BJ (cell line): ENCODE results near the gene IRX2. TPM values are rescaled to one million over a fixed set of nuclear protein-coding genes. Genes with fewer than 3 reads are reported as not detected.

Experiments
- CTCF ChIA-PET: fragments of 350-600 bp; formaldehyde crosslinking; extraction: SDS; loops from one replicate; lab custom pipeline; 2021; ENCODE audit warnings: antibody characterized with exemption, inconsistent platforms; lab: Yijun Ruan, JAX
- POLR2A ChIA-PET: fragments of 300-600 bp; sonication (Branson Sonifier 250); formaldehyde crosslinking; extraction: SDS; loops from one replicate; lab custom pipeline; 2021; ENCODE audit warnings: antibody characterized with exemption; lab: Charles Lee
- DNase-seq: peaks from one replicate; pipeline ENCODE4 v3.0.0-alpha.2; 2011; ENCODE audit warnings: low read depth
- H3K27me3 ChIP-seq: 2 replicates; pipeline ENCODE4 v1.6.0; 2011; ENCODE audit warnings: low read length; ENCODE audit not compliant: control insufficient read depth, insufficient read depth
- H3K36me3 ChIP-seq: 2 replicates; pipeline ENCODE4 v1.5.1; 2011; ENCODE audit warnings: low read length; ENCODE audit not compliant: control insufficient read depth, insufficient read depth
- H3K4me3 ChIP-seq: 2 replicates; pipeline ENCODE4 v1.5.1; 2011; ENCODE audit warnings: low read depth, mild to moderate bottlenecking, control low read depth, low read length
- polyA plus RNA-seq: library from polyadenylated mRNA; depleted of rRNA; stranded (reverse); fragments of >200 nt; gene quantifications from 2 replicates; pipeline ENCODE4 v1.2.3, GENCODE V29; 2011
- TF ChIP-seq, protein P1 (sequence below): IDR thresholded peaks from 2 replicates; pipeline ENCODE4 v1.5.1; 2011; ENCODE audit warnings: low read depth, mild to moderate bottlenecking, control low read depth, inconsistent platforms, low read length, moderate library complexity; ENCODE audit not compliant: insufficient read depth

Gene IRX2
- polyA plus RNA-seq, 1 experiment: 1.8 TPM

DNA sequence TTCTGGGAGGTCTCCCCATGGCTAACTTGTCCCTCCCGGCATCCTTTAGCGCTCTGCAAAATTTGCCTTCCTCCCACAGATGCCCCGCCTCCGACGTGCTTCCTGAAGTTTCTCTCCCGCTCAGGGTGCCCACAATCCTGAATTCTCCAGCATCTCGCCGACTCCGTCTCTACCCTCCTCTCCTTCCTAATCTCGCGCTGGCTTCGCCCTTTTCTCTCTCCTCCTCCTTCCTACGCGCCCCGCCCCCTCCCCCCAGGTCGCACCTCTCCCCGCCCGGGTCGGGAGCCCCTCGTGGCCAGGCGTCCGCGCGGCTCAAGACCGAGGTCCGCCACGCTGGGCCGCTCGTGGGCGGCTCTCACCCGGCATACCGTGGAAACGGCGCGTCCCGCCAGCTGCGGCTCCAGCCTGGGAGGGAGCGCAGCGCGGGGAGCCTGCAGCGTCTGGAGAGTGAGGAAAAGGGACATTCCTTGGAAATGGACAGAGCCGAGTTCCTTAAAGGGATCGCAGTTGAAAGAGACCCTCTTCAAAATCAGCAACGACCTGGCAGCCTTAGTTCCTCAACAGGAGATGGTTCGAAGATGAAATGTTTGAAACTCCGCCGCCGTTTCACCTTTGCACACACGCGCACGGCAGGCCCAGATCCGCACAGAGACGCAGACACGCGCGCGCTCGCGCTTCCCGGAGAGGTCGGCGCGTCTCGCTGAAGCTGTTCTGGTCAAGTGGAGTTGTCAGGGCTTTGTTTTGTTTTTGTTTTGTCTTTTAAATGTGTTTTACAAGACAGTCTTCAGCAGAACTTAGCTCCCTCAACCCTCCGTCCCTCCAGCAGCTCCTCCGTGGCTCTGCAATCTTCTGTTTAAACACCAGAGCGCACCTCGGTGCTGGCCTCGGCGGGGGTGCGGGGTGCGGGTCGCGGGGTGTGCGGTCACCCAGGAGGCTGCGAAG lies 5.0 kb upstream of the IRX2 start:
- Histone ChIP-seq H3K27me3 (no peaks in the 10 kb centered on the region), H3K36me3 (no peaks in the 10 kb centered on the region), H3K4me3 (peak overlapping the region; percentile 52)
- CTCF ChIA-PET: interaction anchor here (0.7 kb wide), 1 partner anchor 12 kb away, joined by 3 read pairs; no protein-coding TSS in a partner anchor
- POLR2A ChIA-PET: interaction anchor here (0.6 kb wide), 1 partner anchor 10 kb away, joined by 5 read pairs; no protein-coding TSS in a partner anchor
- TF ChIP-seq, protein P1, sequence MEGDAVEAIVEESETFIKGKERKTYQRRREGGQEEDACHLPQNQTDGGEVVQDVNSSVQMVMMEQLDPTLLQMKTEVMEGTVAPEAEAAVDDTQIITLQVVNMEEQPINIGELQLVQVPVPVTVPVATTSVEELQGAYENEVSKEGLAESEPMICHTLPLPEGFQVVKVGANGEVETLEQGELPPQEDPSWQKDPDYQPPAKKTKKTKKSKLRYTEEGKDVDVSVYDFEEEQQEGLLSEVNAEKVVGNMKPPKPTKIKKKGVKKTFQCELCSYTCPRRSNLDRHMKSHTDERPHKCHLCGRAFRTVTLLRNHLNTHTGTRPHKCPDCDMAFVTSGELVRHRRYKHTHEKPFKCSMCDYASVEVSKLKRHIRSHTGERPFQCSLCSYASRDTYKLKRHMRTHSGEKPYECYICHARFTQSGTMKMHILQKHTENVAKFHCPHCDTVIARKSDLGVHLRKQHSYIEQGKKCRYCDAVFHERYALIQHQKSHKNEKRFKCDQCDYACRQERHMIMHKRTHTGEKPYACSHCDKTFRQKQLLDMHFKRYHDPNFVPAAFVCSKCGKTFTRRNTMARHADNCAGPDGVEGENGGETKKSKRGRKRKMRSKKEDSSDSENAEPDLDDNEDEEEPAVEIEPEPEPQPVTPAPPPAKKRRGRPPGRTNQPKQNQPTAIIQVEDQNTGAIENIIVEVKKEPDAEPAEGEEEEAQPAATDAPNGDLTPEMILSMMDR: peak; percentile 15; the same call in 1 of the 2 replicates
- DNase-seq: peak; percentile 24

DNA sequence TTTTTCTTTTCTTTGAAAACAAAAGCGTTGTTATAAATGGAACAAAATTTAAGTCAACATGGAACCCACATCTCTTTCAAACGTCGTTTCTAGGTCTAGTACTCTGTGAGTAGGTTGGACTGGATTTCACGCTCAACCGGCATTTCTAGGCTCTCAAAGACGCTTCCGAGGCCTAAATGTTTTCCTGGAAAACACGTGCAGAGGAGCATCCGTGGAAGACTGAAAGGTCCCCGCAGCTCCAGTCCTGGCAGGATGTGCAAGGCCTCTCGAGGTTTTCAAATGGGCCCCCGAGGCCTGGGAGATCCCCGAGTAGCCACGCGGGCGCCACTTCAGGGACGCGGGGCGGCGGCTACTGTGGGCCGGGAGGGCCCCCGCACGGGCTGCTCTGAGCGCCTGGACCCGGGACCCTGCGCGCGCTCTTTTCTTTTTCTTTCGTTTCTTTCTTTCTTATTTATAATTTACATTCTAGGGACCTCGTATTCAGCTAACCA lies 4.2 kb upstream of the IRX2 start:
- POLR2A ChIA-PET: interaction anchor here (0.6 kb wide), 1 partner anchor 9 kb away, joined by 5 read pairs; no protein-coding TSS in a partner anchor
- H3K36me3 ChIP-seq: no peaks in the 10 kb centered on the region
- peak overlapping the region; percentile 52 for H3K4me3 ChIP-seq
- TF ChIP-seq, protein P1: no peak
- CTCF ChIA-PET: no interaction called here
- H3K27me3 ChIP-seq: no peaks in the 10 kb centered on the region
- DNase-seq: no peak

DNA sequence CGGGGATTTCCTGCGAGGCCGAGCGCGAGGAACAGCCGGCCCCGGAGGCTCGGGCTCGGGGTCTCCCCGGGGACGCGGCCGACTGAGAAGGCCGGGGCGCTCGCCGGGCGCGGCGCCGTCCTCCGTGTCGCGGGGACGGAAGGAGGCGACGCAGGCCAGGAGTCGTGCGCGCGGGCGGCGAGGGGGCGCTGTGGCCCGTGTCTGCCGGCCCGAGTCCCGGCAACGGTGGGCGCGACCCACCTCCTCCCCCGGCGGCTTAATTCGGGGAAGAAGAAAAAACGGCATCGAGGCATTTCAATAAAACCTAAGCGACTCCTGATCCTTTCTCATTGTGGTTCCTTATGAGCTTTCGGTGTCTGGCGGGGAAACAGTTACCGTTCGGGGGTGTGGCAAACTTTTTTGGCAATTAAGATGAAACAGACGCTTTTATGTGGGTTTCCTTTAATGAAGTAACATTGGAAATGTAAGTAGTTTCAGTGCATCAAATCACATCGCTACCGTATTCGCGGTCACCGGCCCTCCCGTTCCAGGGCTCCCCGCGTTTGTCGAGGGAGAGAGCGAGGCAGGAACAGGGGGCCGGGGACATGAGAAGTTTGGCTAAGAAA lies 3.7 kb upstream of the IRX2 start:
- CTCF ChIA-PET: no interaction called here
- H3K27me3 ChIP-seq: no peaks in the 10 kb centered on the region
- H3K4me3 ChIP-seq: no peak overlapping the region
- POLR2A ChIA-PET: interaction anchor here (0.6 kb wide), 1 partner anchor 9 kb away, joined by 5 read pairs; no protein-coding TSS in a partner anchor
- TF ChIP-seq, protein P1: 0 out of 2 replicates have a peak, but pooled peaks have one; percentile 3
- DNase-seq: no peak
- no peaks in the 10 kb centered on the region for H3K36me3 ChIP-seq

GRCh38 chr5:2754581-2755075 lies 3.2 kb upstream of the IRX2 start:
- TF ChIP-seq, protein P1: no peak
- H3K27me3 ChIP-seq: no peaks in the 10 kb centered on the region
- ChIA-PET CTCF (interaction anchor here (0.7 kb wide), 1 partner anchor 1411 kb away, joined by 3 read pairs; no protein-coding TSS in a partner anchor), POLR2A (no interaction called here)
- no peak for DNase-seq
- no peaks in the 10 kb centered on the region for H3K36me3 ChIP-seq
- no peak overlapping the region for H3K4me3 ChIP-seq
